Activated T-cell treated with anti-CD3 and anti-CD28 coated beads, Interleukin-2, amount 50 U/mL, for 48 hours (primary cell): Measurements from ENCODE around the gene PITPNB.

Experiments
- DNase-seq, 2 experiments: peaks; one replicate each; pipeline ENCODE4 v3.0.0-alpha.2; 2020

The PITPNB gene

GRCh38 chr22:27827604-27828587 lies 91.2 kb downstream of the PITPNB start:
- no peak for DNase-seq

DNA sequence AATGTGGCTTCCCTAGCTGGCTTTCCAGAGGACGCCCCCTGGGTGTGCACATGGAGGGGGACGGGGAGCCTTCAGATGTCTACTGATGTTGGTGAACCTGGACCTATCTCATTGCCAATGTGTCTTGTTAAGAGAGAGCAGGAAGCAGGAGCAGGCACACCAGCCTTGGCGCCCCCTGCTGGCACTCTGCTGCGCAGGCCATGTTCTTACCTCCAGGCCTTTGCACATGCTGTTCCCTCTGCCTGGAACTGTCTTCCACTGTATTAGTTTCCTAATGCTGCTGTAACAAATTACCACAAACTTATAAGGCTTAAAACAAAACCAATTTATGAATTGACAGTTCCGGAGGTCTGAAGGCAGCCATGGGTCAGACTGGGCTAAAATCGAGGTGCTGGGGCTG lies 93.9 kb downstream of the PITPNB start:
- peak; percentile 36 to 51 for DNase-seq

- DNase-seq: no peak
These were observed 95.8 kb downstream of the PITPNB start for GRCh38 chr22:27823221-27823620.

GRCh38 chr22:27820896-27821866 lies 97.9 kb downstream of the PITPNB start:
- DNase-seq: no peak

DNA sequence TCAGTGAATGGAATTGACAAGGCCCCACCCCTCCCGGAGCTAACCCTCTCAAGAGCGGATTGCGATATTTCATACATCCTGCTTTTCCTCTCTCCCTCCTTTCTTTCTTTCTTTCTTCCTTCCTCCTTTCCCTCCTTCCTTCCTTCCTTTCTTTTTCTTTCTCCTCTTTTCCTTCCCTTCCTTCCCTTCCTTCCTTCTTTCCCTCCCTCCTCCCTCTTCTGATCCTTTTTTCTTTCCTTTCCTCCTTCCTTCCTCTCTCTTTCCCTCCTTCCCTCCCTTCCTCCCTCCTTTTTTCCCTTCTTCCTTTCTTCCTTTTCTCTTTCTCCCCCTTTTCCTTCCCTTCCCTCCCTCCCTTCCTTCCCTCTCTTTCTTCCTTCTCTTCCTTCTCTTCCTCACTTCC lies 102.5 kb downstream of the PITPNB start:
- no peak for DNase-seq

GRCh38 chr22:27815826-27816530 lies 103.1 kb downstream of the PITPNB start:
- no peak for DNase-seq

- DNase-seq: no peak
These were observed 104.1 kb downstream of the PITPNB start for GRCh38 chr22:27814993-27815392.

- DNase-seq: no peak
These were observed 107.3 kb downstream of the PITPNB start for GRCh38 chr22:27811778-27812177.

- DNase-seq: no peak
These were observed 108.4 kb downstream of the PITPNB start for GRCh38 chr22:27810609-27811151.

- DNase-seq: no peak
These were observed 109.1 kb downstream of the PITPNB start for GRCh38 chr22:27809700-27810608.

GRCh38 chr22:27809226-27809603 lies 109.8 kb downstream of the PITPNB start:
- DNase-seq: no peak

- DNase-seq: no peak
These were observed 110.4 kb downstream of the PITPNB start for GRCh38 chr22:27808451-27809225.

DNA sequence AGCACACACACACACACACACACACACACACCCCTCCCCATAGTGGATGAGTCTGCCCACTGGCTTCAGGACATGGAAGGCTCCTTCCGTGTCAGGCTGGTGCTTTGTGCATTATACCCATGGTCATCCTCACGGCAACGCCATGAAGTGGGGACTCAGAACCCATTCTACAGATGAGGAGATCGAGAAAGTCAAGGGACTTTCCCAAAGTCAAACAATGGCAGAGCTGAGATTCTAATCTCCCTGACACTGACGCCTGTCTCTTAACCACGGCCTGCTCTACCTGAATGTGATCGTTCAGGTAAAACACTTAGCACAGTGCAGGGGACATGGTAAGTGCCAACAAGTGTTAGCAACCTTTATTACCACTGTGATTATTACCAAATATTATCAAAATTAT lies 113.2 kb downstream of the PITPNB start:
- no peak for DNase-seq

- peak; percentile 66 to 70 for DNase-seq
These were observed 114.4 kb downstream of the PITPNB start for GRCh38 chr22:27804470-27805297.

DNA sequence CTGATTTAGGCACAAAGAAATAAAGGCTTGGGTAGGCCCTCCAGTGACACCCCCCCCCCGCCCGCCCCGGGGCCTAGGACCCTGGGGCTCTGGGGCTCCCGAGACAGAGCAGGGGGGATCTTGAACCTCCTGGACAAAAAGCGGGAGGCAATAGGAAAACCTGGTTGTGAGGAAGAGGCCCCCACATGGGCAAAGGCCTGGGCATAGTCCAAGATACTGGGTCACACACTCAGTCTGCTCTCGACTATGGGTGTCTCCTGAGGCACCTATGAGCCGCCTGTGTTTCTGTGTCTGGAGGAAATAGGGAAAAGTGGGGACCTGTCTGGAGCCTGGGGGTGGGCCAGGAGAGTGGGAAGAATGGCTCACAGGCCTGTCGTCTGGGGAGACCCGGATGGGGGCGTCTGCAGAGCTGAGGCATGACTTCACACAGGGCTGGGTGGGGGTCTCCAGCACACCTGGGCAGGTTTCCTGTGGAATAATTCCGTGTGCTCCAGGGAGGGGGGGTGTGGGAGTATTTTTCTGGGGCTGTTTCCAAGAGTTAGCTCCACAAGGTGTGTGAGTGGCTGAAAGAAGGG lies 115.1 kb downstream of the PITPNB start:
- no peak for DNase-seq

DNA sequence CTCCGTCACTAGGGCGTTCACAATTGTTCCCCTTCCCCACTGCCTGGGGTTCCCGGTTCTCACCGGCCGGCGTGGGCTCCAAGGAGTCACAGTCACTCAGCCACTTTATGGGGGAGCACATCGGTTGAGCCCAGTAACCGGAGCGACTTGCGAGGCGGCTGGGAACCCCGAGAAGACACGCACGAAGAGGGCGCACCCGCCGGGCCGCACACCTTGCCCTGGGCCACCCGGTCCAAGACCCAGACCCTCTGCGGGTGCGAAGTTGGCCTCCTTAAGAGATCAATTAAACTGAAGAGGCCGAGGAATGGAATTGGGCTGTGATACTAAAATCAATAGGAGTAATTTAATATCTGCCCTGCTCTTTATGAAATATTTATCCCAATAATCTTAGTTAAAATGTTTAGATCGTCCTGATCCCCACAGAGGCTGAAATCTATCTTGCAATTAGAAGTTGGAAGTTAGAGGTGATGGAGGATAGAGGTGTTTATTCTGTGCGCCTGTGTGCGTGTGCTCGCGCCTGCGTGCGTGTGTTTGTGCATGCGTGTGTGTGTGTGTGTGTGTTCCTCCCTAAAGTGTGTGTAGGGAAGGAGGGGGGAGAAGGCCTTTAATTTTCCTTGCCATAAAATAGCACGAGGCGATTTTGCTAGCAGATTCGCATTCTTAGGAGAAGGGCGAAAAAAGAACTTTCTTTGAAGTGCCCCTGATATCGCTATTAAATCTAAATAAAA lies 116.5 kb downstream of the PITPNB start:
- DNase-seq: no peak
